Natural killer cell (primary cell): Measurements from ENCODE around the gene NR2C2. TPM values are rescaled to one million over a fixed set of nuclear protein-coding genes. Genes with fewer than 3 reads are reported as not detected.

Source experiments
- ATAC-seq, 3 donors: fragments of 150-1000 bp in 2 of 3; fragments of 200-7000 bp in 1 of 3; cut with Tn5 transposase; 1 replicate in 1 of 3; 2 replicates in 2 of 3; pipeline ENCODE4 v1.10.0; 2021; ENCODE audit warnings: mild to moderate bottlenecking in 2 of 3, moderate library complexity in 2 of 3
- DNase-seq, 2 donors: peaks; one replicate each; pipeline versions ENCODE4 v3.0.0 to v3.0.0-alpha.2; 2013 to 2021; ENCODE audit warnings: mixed read lengths in 1 of 2
- H3K27ac ChIP-seq: one replicate; pipeline ENCODE4 v1.5.1; 2013; ENCODE audit warnings: mild to moderate bottlenecking, low read length
- H3K27me3 ChIP-seq: one replicate; pipeline ENCODE4 v1.6.1; 2013; ENCODE audit warnings: low read length; ENCODE audit not compliant: control insufficient read depth, insufficient read depth
- H3K36me3 ChIP-seq: one replicate; pipeline ENCODE4 v1.6.1; 2013; ENCODE audit warnings: low read length; ENCODE audit not compliant: control insufficient read depth, insufficient read depth
- H3K4me1 ChIP-seq: one replicate; pipeline ENCODE4 v1.6.1; 2013; ENCODE audit warnings: low read length; ENCODE audit not compliant: control insufficient read depth, insufficient read depth
- H3K4me3 ChIP-seq: one replicate; pipeline ENCODE4 v1.5.1; 2013; ENCODE audit warnings: low read length
- H3K9me3 ChIP-seq: one replicate; pipeline ENCODE4 v1.6.1; 2013; ENCODE audit warnings: low read length; ENCODE audit not compliant: control insufficient read depth, insufficient read depth
- H3K27ac Mint-ChIP-seq, 2 donors: one replicate each; pipeline ENCODE4 v1.8.0; 2022; ENCODE audit warnings: mild to moderate bottlenecking in 2 of 2, mixed read lengths in 2 of 2, moderate library complexity in 1 of 2
- H3K27me3 Mint-ChIP-seq, 2 donors: one replicate each; pipeline ENCODE4 v1.8.0; 2022; ENCODE audit warnings: low read depth in 2 of 2, mixed read lengths in 2 of 2
- H3K36me3 Mint-ChIP-seq: one replicate; pipeline ENCODE4 v1.8.0; 2022; ENCODE audit warnings: mixed read lengths
- H3K4me1 Mint-ChIP-seq, 2 donors: one replicate each; pipeline ENCODE4 v1.8.0; 2022; ENCODE audit warnings: mixed read lengths in 2 of 2
- H3K4me3 Mint-ChIP-seq: one replicate; pipeline ENCODE4 v1.8.0; 2022; ENCODE audit warnings: mild to moderate bottlenecking, moderate library complexity, mixed read lengths
- H3K9me3 Mint-ChIP-seq, 2 donors: one replicate each; pipeline ENCODE4 v1.8.0; 2022; ENCODE audit warnings: mixed read lengths in 2 of 2
- WGBS: methylation state at CpG from one replicate; pipeline ENCODE4 v1.1.7; 2013; ENCODE audit warnings: missing lambda C conversion rate; ENCODE audit not compliant: insufficient coverage; 5-methylcytosine and 5-hydroxymethylcytosine counted together
- intact Hi-C: fragments of 100-400 bp; cut with micrococcal nuclease; formaldehyde crosslinking; loops from one replicate; pipeline ENCODE4 v1.14.2; 2022
- total RNA-seq, 4 donors: library from RNA; stranded (reverse); fragments of 120-200 nt in 1 of 4; gene quantifications; one replicate each; pipeline versions ENCODE4 v1.2.3 to v1.2.4, GENCODE V29; 2013 to 2022
- TF ChIP-seq, protein P1 (sequence below): fragments of 200-600 bp; IDR thresholded peaks from one replicate; pipeline ENCODE4 v1.8.0; 2022; ENCODE audit warnings: antibody characterized with exemption

Gene NR2C2
- total RNA-seq, 3 donors from 2014 or later (not counting 1 experiment from before 2014, with no cell fraction given) = 70.4 to 94.3 (median 81.6) TPM

DNA sequence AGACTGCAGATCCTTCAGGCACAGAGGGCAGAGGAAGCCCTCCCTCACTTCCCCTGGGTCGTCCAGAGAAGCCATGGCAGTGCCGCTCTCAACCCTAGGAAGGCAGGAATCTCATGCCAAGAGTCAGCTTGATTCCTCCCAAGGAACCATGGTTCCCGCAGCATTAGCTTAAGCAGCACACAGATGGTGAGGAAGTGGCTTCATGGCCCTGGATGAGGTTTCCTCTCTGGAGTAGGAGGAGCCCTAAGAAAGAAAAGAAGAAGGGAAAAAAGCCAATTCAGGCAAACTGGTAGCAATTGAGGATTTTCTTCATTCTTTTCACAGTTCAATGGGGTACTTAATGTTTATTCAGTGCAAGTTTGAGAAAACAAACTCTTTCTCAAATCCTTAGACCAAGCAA is 148.7 kb downstream of the NR2C2 start:
- no peak overlapping the region for H3K27ac ChIP-seq
- Mint-ChIP-seq H3K36me3 (no peaks in the 10 kb centered on the region), H3K27me3 (no peaks in the 10 kb centered on the region), H3K4me1 (peaks cover 18 to 27% of the 10 kb centered on the region in 2 donors), H3K9me3 (no peaks in the 10 kb centered on the region), H3K27ac (peak overlapping the region in 1 of 2 donors; percentile 11), H3K4me3 (no peak overlapping the region)
- H3K36me3 ChIP-seq = peaks cover 37% of the 10 kb centered on the region
- 79% methylated on average over 3 of the region's 3 CpGs for WGBS
- H3K27me3 ChIP-seq = no peaks in the 10 kb centered on the region
- TF ChIP-seq, protein P1, sequence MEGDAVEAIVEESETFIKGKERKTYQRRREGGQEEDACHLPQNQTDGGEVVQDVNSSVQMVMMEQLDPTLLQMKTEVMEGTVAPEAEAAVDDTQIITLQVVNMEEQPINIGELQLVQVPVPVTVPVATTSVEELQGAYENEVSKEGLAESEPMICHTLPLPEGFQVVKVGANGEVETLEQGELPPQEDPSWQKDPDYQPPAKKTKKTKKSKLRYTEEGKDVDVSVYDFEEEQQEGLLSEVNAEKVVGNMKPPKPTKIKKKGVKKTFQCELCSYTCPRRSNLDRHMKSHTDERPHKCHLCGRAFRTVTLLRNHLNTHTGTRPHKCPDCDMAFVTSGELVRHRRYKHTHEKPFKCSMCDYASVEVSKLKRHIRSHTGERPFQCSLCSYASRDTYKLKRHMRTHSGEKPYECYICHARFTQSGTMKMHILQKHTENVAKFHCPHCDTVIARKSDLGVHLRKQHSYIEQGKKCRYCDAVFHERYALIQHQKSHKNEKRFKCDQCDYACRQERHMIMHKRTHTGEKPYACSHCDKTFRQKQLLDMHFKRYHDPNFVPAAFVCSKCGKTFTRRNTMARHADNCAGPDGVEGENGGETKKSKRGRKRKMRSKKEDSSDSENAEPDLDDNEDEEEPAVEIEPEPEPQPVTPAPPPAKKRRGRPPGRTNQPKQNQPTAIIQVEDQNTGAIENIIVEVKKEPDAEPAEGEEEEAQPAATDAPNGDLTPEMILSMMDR = no peak
- H3K4me1 ChIP-seq = peaks cover 24% of the 10 kb centered on the region
- no peak for DNase-seq
- H3K4me3 ChIP-seq = no peak overlapping the region
- intact Hi-C loops = loop anchor here (5.0 kb wide), 1 partner anchor 664 kb away; no protein-coding TSS in a partner anchor
- H3K9me3 ChIP-seq = no peaks in the 10 kb centered on the region
- no peak for ATAC-seq

DNA sequence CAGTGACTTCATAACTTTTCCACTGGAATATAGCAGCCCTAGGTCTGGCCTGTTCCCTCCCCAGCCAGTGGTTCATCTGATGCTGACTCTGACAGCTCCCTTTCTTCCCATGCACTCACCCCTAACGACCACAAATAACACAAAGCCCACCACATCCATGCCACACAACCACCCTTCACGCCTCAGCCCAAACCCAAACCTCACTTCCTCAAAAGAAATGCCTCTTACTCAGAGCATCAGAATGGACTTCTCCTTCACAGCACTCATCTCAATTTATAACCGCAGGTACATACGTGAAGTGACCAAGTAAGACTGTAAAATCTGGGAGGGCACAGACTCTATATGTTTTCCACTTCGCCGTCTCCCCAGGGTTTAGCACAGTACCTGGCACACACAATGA is 150.5 kb downstream of the NR2C2 start:
- Histone ChIP-seq H3K9me3 (no peaks in the 10 kb centered on the region), H3K36me3 (peaks cover 31% of the 10 kb centered on the region), H3K4me3 (peak overlapping the region; percentile 77), H3K27me3 (no peaks in the 10 kb centered on the region), H3K4me1 (peaks cover 24% of the 10 kb centered on the region), H3K27ac (peak overlapping the region; percentile 96)
- peak; percentile 59 to 61 for DNase-seq
- Mint-ChIP-seq H3K36me3 (no peaks in the 10 kb centered on the region), H3K27ac (peak overlapping the region; percentile 87 to 99), H3K27me3 (peaks cover 0 to 9% of the 10 kb centered on the region in 2 donors), H3K4me3 (peak overlapping the region; percentile 84), H3K9me3 (no peaks in the 10 kb centered on the region), H3K4me1 (peaks cover 18 to 27% of the 10 kb centered on the region in 2 donors)
- WGBS = 12% methylated on average over 6 of the region's 6 CpGs
- peak in 1 of 3 donors; percentile 9 for ATAC-seq
- TF ChIP-seq, protein P1 = no peak
- intact Hi-C loops = loop anchor here (1.0 to 5.0 kb wide), 6 partner anchors 33 to 953 kb away; partner anchors contain the start of gene MRPS25

Other genes with a start within 250 kb of the NR2C2 start
- gene FGD5, start 128.6 kb upstream of the NR2C2 start, total RNA-seq = not detected
- 10 to 100 TPM; 32.3 to 41.4 (median 41.4) TPM for gene MRPS25, start 117.7 kb downstream of the NR2C2 start, total RNA-seq
- gene RBSN, start 151.6 kb downstream of the NR2C2 start, total RNA-seq = 10 to 100 TPM; 27.6 to 34.4 (median 29.4) TPM